ENCODE results near the gene PCDH9. TPM values are rescaled to one million over a fixed set of nuclear protein-coding genes. Genes with fewer than 3 reads are reported as not detected.

PCDH9 gene
- total RNA-seq, 1 donor from 2014 or later, result 1.9 TPM

DNA sequence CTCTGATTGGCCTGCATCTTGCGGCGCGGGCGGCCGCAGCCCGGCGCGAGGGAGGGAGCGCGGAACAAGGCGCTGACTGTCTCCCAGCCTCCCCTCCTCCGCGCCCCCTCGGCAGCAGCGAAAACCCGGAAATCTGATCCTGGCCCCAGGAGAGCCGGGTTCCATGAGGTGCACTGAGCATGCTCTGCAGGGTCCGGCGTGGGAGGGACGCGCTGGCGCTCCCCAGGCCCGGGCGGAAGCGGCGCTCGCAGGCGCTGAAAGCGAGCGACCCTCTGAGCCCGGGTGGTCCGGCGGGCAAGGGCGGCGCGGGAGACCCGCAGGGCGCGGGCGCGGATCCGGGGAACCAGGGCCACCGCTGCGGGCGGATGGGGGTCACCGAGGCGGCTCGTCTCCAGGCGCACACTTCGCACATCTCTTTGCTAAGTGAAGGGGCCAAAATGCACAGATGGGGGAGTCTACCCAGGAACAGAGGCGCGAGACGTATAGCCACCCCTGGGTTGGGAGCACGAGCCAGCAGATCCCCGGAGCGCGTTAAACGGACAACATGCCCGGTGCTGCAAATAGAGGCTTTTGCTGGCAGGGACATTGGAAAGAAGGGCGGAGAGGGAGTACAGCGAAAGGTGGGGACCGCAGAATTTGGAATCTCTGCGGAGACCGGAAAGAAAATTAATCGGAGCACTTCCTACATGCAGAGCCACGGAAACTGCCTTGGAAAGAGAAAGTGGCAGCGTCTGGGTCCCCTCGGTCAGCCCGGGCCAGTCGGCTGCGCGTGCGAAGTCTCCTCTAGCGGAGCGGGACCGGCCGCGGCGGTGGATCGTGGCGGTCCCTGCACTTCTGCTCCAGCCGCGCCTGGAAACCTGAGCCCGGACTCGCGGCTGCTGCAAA lies 510 bp upstream of the PCDH9 start:
- Mint-ChIP-seq H3K36me3 (ENCODE audit: low read depth, unreplicated experiment) (no peaks in the 10 kb centered on the region), H3K4me3 (ENCODE audit: unreplicated experiment) (peak overlapping the region; percentile 90), H3K4me1 (ENCODE audit: unreplicated experiment) (peaks cover 4% of the 10 kb centered on the region), H3K9me3 (ENCODE audit: unreplicated experiment) (no peaks in the 10 kb centered on the region), H3K27ac (ENCODE audit: unreplicated experiment) (peak overlapping the region; percentile 45), H3K27me3 (ENCODE audit: unreplicated experiment) (no peaks in the 10 kb centered on the region)
- TF ChIP-seq, protein P1, sequence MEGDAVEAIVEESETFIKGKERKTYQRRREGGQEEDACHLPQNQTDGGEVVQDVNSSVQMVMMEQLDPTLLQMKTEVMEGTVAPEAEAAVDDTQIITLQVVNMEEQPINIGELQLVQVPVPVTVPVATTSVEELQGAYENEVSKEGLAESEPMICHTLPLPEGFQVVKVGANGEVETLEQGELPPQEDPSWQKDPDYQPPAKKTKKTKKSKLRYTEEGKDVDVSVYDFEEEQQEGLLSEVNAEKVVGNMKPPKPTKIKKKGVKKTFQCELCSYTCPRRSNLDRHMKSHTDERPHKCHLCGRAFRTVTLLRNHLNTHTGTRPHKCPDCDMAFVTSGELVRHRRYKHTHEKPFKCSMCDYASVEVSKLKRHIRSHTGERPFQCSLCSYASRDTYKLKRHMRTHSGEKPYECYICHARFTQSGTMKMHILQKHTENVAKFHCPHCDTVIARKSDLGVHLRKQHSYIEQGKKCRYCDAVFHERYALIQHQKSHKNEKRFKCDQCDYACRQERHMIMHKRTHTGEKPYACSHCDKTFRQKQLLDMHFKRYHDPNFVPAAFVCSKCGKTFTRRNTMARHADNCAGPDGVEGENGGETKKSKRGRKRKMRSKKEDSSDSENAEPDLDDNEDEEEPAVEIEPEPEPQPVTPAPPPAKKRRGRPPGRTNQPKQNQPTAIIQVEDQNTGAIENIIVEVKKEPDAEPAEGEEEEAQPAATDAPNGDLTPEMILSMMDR (IDR thresholded peaks at IDR 0.05; ENCODE audit: unreplicated experiment), result no peak
- peak; percentile 98 for DNase-seq (ENCODE audit: low spot score)

DNA sequence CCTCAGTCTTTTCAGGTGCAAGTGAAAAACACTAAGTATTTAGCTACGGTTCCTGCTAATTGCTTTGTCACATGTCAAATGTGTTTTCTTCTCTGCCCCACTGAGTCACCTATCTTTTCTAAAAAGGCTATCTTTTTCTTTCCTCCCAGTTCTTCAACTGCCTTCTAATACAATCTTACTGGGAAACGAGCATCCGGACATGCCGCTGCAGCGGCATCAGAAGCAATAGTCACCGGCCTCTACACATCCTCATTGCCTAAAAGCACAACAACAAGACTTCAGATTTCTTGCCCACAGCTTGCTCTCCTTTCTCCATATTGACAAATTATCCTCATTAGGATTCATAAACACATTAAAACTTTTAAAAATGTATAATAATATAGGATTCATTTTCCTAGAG lies 1.2 kb downstream of the PCDH9 start:
- Mint-ChIP-seq H3K4me3 (ENCODE audit: unreplicated experiment) (no peak overlapping the region), H3K27me3 (ENCODE audit: unreplicated experiment) (no peaks in the 10 kb centered on the region), H3K27ac (ENCODE audit: unreplicated experiment) (no peak overlapping the region), H3K9me3 (ENCODE audit: unreplicated experiment) (no peaks in the 10 kb centered on the region), H3K4me1 (ENCODE audit: unreplicated experiment) (peaks cover 4% of the 10 kb centered on the region), H3K36me3 (ENCODE audit: low read depth, unreplicated experiment) (no peaks in the 10 kb centered on the region)
- TF ChIP-seq, protein P1 (IDR thresholded peaks at IDR 0.05; ENCODE audit: unreplicated experiment), result no peak
- DNase-seq (ENCODE audit: low spot score), result no peak

DNA sequence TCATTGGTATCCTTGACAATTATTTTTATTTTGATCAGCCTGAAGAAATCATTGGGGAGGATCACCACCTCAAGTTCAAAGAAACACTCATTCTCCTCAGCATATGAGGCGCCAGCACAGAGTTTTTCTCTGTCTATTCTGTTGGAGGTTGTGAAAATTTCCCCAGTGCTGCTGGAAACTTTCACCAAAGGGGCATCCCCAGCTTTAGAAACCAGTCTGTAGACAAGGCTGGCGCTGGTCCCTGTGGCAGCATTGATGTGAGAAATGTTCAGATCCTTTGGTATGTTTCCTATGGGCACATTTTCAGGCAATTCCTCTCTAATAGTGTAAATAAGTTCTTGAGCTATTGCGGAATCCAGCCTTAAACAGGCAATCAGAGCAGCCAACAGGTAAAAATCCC lies 2.1 kb downstream of the PCDH9 start:
- no peak for DNase-seq (ENCODE audit: low spot score)
- H3K4me1 Mint-ChIP-seq (ENCODE audit: unreplicated experiment), result peaks cover 4% of the 10 kb centered on the region
- H3K9me3 Mint-ChIP-seq (ENCODE audit: unreplicated experiment), result no peaks in the 10 kb centered on the region
- TF ChIP-seq, protein P1 (IDR thresholded peaks at IDR 0.05; ENCODE audit: unreplicated experiment), result no peak
- H3K4me3 Mint-ChIP-seq (ENCODE audit: unreplicated experiment), result no peak overlapping the region
- no peaks in the 10 kb centered on the region for H3K27me3 Mint-ChIP-seq (ENCODE audit: unreplicated experiment)
- H3K27ac Mint-ChIP-seq (ENCODE audit: unreplicated experiment), result no peak overlapping the region
- H3K36me3 Mint-ChIP-seq (ENCODE audit: low read depth, unreplicated experiment), result no peaks in the 10 kb centered on the region

DNA sequence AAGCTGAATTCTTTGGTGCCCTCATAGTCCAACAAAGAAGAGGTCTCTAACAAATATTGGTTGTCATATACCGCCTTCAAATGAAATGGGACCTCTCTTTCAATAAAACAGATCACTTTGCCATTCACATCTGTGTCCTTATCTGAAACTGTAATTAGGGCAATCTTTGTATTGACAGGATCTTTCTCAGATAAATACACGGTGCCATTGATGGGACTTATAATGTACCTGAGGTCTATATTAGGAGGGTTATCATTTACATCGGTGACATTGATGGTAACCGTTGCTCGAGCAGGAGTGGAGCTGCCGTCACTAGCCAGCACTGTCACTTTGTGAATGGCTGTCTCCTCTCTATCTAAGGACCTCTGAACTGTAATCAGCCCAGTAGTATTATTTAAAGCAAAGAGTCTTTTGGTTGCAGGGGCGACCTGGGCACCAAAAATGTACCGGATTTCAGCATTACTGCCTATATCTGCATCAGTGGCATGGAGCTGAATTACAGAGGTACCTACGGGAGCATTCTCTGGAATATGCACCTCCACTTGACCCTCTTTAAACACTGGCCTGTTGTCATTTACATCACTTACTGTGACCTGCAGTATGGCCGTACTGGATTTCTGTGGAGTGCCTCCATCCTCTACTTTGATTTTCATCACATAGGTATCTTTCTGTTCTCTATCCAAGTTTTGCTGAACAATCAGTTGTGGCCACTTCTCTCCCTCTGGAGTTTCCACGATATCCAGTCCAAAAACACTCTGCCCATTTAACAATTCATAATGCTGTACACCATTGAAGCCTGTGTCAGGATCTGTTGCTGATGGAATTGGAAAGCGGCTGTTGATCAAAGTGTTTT lies 2.8 kb downstream of the PCDH9 start:
- H3K27me3 Mint-ChIP-seq (ENCODE audit: unreplicated experiment), result no peaks in the 10 kb centered on the region
- TF ChIP-seq, protein P1 (IDR thresholded peaks at IDR 0.05; ENCODE audit: unreplicated experiment), result no peak
- H3K36me3 Mint-ChIP-seq (ENCODE audit: low read depth, unreplicated experiment), result no peaks in the 10 kb centered on the region
- no peaks in the 10 kb centered on the region for H3K9me3 Mint-ChIP-seq (ENCODE audit: unreplicated experiment)
- no peak overlapping the region for H3K27ac Mint-ChIP-seq (ENCODE audit: unreplicated experiment)
- no peak for DNase-seq (ENCODE audit: low spot score)
- no peak overlapping the region for H3K4me3 Mint-ChIP-seq (ENCODE audit: unreplicated experiment)
- H3K4me1 Mint-ChIP-seq (ENCODE audit: unreplicated experiment), result peaks cover 4% of the 10 kb centered on the region

Data from endothelial cell (in vitro differentiated cells).